Measurements from ENCODE around the gene CCDC177.

- no peak for TF ChIP-seq POLR2AphosphoS5 (IDR thresholded peaks at IDR 0.05; ENCODE audit: borderline replicate concordance, low read depth, low read length)
- TF ChIP-seq EZH2 (IDR thresholded peaks at IDR 0.05), result no peak
- no peak for TF ChIP-seq FOXP2 (optimal IDR thresholded peaks at IDR 0.05; ENCODE audit: control extremely low read depth, extremely low read length, insufficient read depth)
Observed at GRCh38 chr14:69547701-69548348, 26.8 kb downstream of the CCDC177 start.
